ENCODE measurements around the gene HLA-DQB2.
"Not testable (repeated sequence)": the region's sequence is repeated elsewhere in the genome, so short reads cannot be mapped to it uniquely, and the experiment has no call there.

Gene HLA-DQB2

GRCh38 chr6:32763421-32763820, at the start of gene HLA-DQB2:
HLA-DQB2 (minus strand) TSS chr6:32763532; CDS start chr6:32763470, 62 bp downstream.
- TF ChIP-seq CTCF (conservative IDR thresholded peaks at IDR 0.05; ENCODE audit: low read depth): no peak
- no peak within 1 kb of the TSS for H3K27ac ChIP-seq
- no peak for DNase-seq (ENCODE audit: low spot score)
- CTCF ChIA-PET: no interaction called here
- POLR2A ChIA-PET (ENCODE audit: low non-redundant PET): no interaction called here

GRCh38 chr6:32809171-32809570, 45.8 kb upstream of the HLA-DQB2 start:
- no peak for DNase-seq (ENCODE audit: low spot score)
- POLR2A ChIA-PET (ENCODE audit: low non-redundant PET): no interaction called here
- TF ChIP-seq CTCF (conservative IDR thresholded peaks at IDR 0.05; ENCODE audit: low read depth): no peak

GRCh38 chr6:32807020-32807580, 43.8 kb upstream of the HLA-DQB2 start:
- POLR2A ChIA-PET (ENCODE audit: low non-redundant PET): no interaction called here
- H3K27ac ChIP-seq: no peak overlapping the region
- DNase-seq (ENCODE audit: low spot score): no peak
- no peak for TF ChIP-seq CTCF (conservative IDR thresholded peaks at IDR 0.05; ENCODE audit: low read depth)
- CTCF ChIA-PET: interaction anchor here (0.7 kb wide), 1 partner anchor 10 kb away, joined by 4 read pairs; no protein-coding TSS in a partner anchor

More at GRCh38 chr6:32809171-32809570, 45.8 kb upstream of the HLA-DQB2 start:
- CTCF ChIA-PET: interaction anchor here (1.4 kb wide), 1 partner anchor 59 kb away, joined by 3 read pairs; no protein-coding TSS in a partner anchor
- no peak overlapping the region for H3K27ac ChIP-seq

- H3K27ac ChIP-seq; POLR2A ChIA-PET (ENCODE audit: low non-redundant PET); DNase-seq (ENCODE audit: low spot score): not testable (repeated sequence)
- CTCF ChIA-PET: interaction anchor here (0.6 kb wide), 1 partner anchor 976 kb away, joined by 4 read pairs; no protein-coding TSS in a partner anchor
Measured at GRCh38 chr6:32805404-32805803, 42.1 kb upstream of the HLA-DQB2 start.

- DNase-seq (ENCODE audit: low spot score): no peak
- no peak for TF ChIP-seq CTCF (conservative IDR thresholded peaks at IDR 0.05; ENCODE audit: low read depth)
- CTCF ChIA-PET: no interaction called here
- no peak overlapping the region for H3K27ac ChIP-seq
- POLR2A ChIA-PET (ENCODE audit: low non-redundant PET): no interaction called here
Measured at GRCh38 chr6:32803416-32803815, 40.1 kb upstream of the HLA-DQB2 start.

GRCh38 chr6:32799740-32800139, 36.4 kb upstream of the HLA-DQB2 start:
- ChIA-PET POLR2A (ENCODE audit: low non-redundant PET) (no interaction called here), CTCF (interaction anchor here (1.0 kb wide), 1 partner anchor 14 kb away, joined by 4 read pairs; no protein-coding TSS in a partner anchor)
- TF ChIP-seq CTCF (conservative IDR thresholded peaks at IDR 0.05; ENCODE audit: low read depth): no peak
- DNase-seq (ENCODE audit: low spot score): no peak
- no peak overlapping the region for H3K27ac ChIP-seq

- no peak overlapping the region for H3K27ac ChIP-seq
- POLR2A ChIA-PET (ENCODE audit: low non-redundant PET): no interaction called here
- CTCF ChIA-PET: interaction anchor here (0.6 to 1.0 kb wide), 2 partner anchors 14 to 54 kb away, joined by 3 to 4 read pairs; partner anchors contain the start of gene TAP1
- no peak for TF ChIP-seq CTCF (conservative IDR thresholded peaks at IDR 0.05; ENCODE audit: low read depth)
- DNase-seq (ENCODE audit: low spot score): no peak
Measured at GRCh38 chr6:32799168-32799567, 35.8 kb upstream of the HLA-DQB2 start.

Data from RWPE1 (cell line).